Sigmoid colon (tissue), 3 donors: ENCODE data around the gene KRT78.

Experiments used
- POLR2A ChIP-seq, 2 donors: fragments of 450-650 bp; IDR thresholded peaks; one replicate each; pipeline ENCODE4 v1.6.1; 2016; ENCODE audit warnings: antibody characterized with exemption in 2 of 2, mild to moderate bottlenecking in 2 of 2, moderate library complexity in 2 of 2
- TF ChIP-seq, protein P1 (sequence below), 4 experiments: fragments of 450-650 bp in 3 of 4; fragments of 200-600 bp in 1 of 4; IDR thresholded peaks; one replicate each; pipeline ENCODE4 v1.5.1; 2016 to 2019; ENCODE audit warnings: antibody characterized with exemption in 4 of 4, mild to moderate bottlenecking in 3 of 4, moderate library complexity in 2 of 4

DNA sequence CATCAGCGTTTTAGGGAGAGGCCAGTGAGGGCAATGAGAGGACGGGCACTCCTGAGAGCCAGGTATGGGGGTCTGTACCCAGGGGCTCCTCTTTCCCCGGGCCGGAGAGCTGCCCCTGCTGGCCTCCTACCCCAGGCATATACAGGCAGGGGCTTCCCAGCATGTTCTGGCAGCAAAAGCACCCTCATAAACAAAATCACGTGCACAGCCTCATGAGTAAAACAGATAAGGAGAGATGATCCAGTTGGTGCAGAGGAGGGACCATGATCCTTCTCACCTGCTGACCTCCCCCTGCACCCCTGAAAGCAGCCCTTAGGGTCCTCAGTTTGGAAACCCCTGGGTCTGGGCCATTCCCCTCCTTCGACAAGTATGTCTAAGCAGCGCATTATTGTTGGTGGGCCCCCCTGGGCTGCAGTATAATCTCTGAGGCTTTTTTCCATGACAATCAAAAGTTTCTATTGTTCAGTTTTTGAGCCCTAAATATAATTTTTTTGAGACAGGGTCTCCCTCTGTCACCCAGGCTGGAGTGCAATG is 29.8 kb downstream of the KRT78 start:
- TF ChIP-seq POLR2A (IDR thresholded peaks at IDR 0.05) = no peak
- TF ChIP-seq, protein P1, sequence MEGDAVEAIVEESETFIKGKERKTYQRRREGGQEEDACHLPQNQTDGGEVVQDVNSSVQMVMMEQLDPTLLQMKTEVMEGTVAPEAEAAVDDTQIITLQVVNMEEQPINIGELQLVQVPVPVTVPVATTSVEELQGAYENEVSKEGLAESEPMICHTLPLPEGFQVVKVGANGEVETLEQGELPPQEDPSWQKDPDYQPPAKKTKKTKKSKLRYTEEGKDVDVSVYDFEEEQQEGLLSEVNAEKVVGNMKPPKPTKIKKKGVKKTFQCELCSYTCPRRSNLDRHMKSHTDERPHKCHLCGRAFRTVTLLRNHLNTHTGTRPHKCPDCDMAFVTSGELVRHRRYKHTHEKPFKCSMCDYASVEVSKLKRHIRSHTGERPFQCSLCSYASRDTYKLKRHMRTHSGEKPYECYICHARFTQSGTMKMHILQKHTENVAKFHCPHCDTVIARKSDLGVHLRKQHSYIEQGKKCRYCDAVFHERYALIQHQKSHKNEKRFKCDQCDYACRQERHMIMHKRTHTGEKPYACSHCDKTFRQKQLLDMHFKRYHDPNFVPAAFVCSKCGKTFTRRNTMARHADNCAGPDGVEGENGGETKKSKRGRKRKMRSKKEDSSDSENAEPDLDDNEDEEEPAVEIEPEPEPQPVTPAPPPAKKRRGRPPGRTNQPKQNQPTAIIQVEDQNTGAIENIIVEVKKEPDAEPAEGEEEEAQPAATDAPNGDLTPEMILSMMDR (IDR thresholded peaks at IDR 0.05) = no peak
